GM20000 (cell line): Measurements from ENCODE around the gene SLC22A2.
"Not testable (repeated sequence)": the region's sequence is repeated elsewhere in the genome, so short reads cannot be mapped to it uniquely, and the experiment has no call there.

Experiments used
- DNase-seq: peaks from one replicate; pipeline ENCODE4 v3.0.0; 2012; ENCODE audit warnings: low spot score
- CTCF ChIP-seq: IDR thresholded peaks from 2 replicates; pipeline ENCODE4 v1.5.1; 2012; ENCODE audit warnings: mild to moderate bottlenecking, control low read depth; ENCODE audit errors: extremely low read depth, missing control alignments

The SLC22A2 gene

GRCh38 chr6:160258346-160259142 is at the start of gene SLC22A2:
SLC22A2 (minus strand) TSS chr6:160258821; CDS start chr6:160258757, 64 bp downstream.
- no peak for DNase-seq
- no peak for TF ChIP-seq CTCF

- no peak for TF ChIP-seq CTCF
Observed at GRCh38 chr6:160305926-160306713, 47.5 kb upstream of the SLC22A2 start.

GRCh38 chr6:160303806-160304205 is 45.2 kb upstream of the SLC22A2 start:
- no peak for DNase-seq
- no peak for TF ChIP-seq CTCF

More at GRCh38 chr6:160305926-160306713, 47.5 kb upstream of the SLC22A2 start:
- no peak for DNase-seq

GRCh38 chr6:160302431-160303082 is 43.9 kb upstream of the SLC22A2 start:
- not testable (repeated sequence) for DNase-seq

- DNase-seq: no peak
- TF ChIP-seq CTCF: no peak
Observed at GRCh38 chr6:160301339-160301738, 42.7 kb upstream of the SLC22A2 start.

- no peak for TF ChIP-seq CTCF
- DNase-seq: no peak
Observed at GRCh38 chr6:160300076-160300695, 41.6 kb upstream of the SLC22A2 start.

GRCh38 chr6:160299559-160299958 is 40.9 kb upstream of the SLC22A2 start:
- TF ChIP-seq CTCF: no peak
- DNase-seq: no peak
